PC-9 (cell line): ENCODE measurements around the gene MTHFSD.

Source experiments
- EZH2 ChIP-seq: fragments of 200-600 bp; sonication (generic); IDR thresholded peaks from 2 replicates; pipeline ENCODE4 v1.8.0; 2017; ENCODE audit warnings: antibody characterized with exemption, low read depth
- TF ChIP-seq, protein P1 (sequence below): fragments of 200-600 bp; sonication (generic); conservative IDR thresholded peaks from 2 replicates; pipeline ENCODE4 v1.6.1; 2017; ENCODE audit warnings: mixed run types, antibody characterized with exemption, mild to moderate bottlenecking, moderate library complexity

DNA sequence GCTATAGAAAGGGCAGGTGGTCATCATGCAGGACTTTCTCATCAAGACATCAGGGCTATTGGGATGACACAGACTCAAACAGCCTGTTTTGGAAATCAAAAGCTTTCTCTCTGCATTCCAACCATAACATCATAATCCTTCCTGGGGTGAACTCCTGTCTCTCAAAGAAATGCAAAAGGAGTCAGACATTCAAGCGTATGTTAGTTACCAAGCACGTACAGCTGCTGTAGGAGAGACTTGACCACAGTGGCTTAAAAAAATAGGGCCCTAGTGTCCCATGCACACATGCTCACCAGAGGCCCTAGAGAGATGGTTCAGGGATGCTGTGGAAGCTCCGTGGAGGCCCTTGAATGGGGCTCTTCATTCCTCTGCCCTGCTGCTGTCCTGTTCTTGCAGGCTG, 69.3 kb downstream of the MTHFSD start:
- TF ChIP-seq, protein P1, sequence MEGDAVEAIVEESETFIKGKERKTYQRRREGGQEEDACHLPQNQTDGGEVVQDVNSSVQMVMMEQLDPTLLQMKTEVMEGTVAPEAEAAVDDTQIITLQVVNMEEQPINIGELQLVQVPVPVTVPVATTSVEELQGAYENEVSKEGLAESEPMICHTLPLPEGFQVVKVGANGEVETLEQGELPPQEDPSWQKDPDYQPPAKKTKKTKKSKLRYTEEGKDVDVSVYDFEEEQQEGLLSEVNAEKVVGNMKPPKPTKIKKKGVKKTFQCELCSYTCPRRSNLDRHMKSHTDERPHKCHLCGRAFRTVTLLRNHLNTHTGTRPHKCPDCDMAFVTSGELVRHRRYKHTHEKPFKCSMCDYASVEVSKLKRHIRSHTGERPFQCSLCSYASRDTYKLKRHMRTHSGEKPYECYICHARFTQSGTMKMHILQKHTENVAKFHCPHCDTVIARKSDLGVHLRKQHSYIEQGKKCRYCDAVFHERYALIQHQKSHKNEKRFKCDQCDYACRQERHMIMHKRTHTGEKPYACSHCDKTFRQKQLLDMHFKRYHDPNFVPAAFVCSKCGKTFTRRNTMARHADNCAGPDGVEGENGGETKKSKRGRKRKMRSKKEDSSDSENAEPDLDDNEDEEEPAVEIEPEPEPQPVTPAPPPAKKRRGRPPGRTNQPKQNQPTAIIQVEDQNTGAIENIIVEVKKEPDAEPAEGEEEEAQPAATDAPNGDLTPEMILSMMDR: no peak
- TF ChIP-seq EZH2: no peak
